SU-DHL-6 (cell line): ENCODE measurements around the gene ATP8A2.

Experiments used
- CTCF ChIP-seq: fragments of 200-600 bp; sonication (generic); IDR thresholded peaks from one replicate; pipeline ENCODE4 v1.5.1; 2017; ENCODE audit warnings: antibody characterized with exemption, mild to moderate bottlenecking, low read length, moderate library complexity; ENCODE audit not compliant: insufficient read depth, poor library complexity, severe bottlenecking
- EZH2phosphoT487 ChIP-seq: fragments of 200-600 bp; sonication (generic), shearing (Covaris generic); conservative IDR thresholded peaks from 2 replicates; pipeline ENCODE4 v1.6.1; 2018; ENCODE audit warnings: mild to moderate bottlenecking, antibody characterized with exemption, low read length, moderate library complexity, mixed read lengths

DNA sequence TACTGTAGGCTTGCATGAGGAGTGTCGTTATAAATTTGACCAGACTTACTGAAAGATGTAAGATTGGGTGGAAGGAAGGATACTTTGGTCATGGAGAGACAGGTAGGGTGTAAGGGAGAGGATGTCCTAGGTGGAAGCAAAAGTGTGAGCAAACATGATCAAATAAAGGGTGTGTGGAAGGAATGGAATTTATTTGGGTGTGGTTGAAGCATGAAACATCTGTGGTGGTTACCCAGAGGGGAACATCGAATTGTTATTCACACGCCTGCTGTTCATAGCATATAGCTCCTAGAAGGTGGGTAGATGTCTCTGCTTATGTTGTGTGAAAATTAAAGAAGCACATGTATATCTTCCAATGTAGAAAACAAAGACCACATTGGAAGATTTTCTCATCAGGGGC, 157.7 kb downstream of the ATP8A2 start:
- TF ChIP-seq CTCF = no peak
- TF ChIP-seq EZH2phosphoT487 = no peak
